ENCODE measurements around the gene CELF4. TPM values are rescaled to one million over a fixed set of nuclear protein-coding genes. Genes with fewer than 3 reads are reported as not detected.

Gene CELF4
- total and polyA plus RNA-seq, 2 donors (not counting 3 experiments of a cell fraction or from before 2014, with no cell fraction given) = not detected

DNA sequence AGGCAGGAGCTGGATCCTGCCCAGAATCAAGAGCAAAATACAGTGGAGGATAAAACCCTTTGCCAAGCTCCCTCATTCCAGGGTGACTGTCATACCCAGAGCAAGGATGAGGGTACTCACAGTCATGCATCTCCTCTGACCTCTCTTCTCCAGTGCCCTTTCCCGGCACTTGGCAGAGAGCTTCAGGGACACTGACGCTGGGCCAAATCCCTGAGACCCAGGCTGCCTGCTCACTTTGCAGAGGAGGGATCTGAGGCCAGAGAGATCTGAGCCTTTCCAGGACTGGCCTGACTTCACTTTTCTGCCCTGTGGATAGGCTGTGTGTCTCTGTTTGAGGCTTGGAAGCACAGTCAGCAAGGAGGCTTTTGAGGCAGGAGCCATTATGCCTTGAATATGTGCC is 330.0 kb downstream of the CELF4 start:
- no peaks in the 10 kb centered on the region for H3K4me1 ChIP-seq (ENCODE audit: control insufficient read depth, extremely low read depth, insufficient read depth, low read length)
- H3K27me3 ChIP-seq (ENCODE audit: control insufficient read depth in 2 of 2, insufficient read depth in 2 of 2, low read length in 2 of 2) = no peaks in the 10 kb centered on the region
- POLR2A ChIA-PET = no interaction called here
- H3K79me2 ChIP-seq (ENCODE audit: control insufficient read depth, insufficient read depth, low read length) = no peaks in the 10 kb centered on the region
- DNase-seq (ENCODE audit: low read depth, low spot score) (no peak), FAIRE-seq (no peak)
- H3K9ac ChIP-seq (replicated peaks; ENCODE audit: extremely low read depth, insufficient read depth, low read length) = no peak overlapping the region
- no peak for TF ChIP-seq POLR2AphosphoS5 (IDR thresholded peaks at IDR 0.05; ENCODE audit: insufficient read depth, low read depth, low read length)
- no peak for TF ChIP-seq JUN (IDR thresholded peaks at IDR 0.05; ENCODE audit: borderline replicate concordance, insufficient read depth, insufficient read length, low read depth)
- TF ChIP-seq, protein P1, sequence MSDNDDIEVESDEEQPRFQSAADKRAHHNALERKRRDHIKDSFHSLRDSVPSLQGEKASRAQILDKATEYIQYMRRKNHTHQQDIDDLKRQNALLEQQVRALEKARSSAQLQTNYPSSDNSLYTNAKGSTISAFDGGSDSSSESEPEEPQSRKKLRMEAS (IDR thresholded peaks at IDR 0.05; ENCODE audit: insufficient read depth, insufficient read length) = no peak
- no peak for TF ChIP-seq POLR2A (IDR thresholded peaks at IDR 0.05; ENCODE audit: low read depth, low read length)
- no peak for TF ChIP-seq EZH2 (IDR thresholded peaks at IDR 0.05; ENCODE audit: borderline replicate concordance, low read depth, low read length, severe bottlenecking)
- TF ChIP-seq, protein P2, sequence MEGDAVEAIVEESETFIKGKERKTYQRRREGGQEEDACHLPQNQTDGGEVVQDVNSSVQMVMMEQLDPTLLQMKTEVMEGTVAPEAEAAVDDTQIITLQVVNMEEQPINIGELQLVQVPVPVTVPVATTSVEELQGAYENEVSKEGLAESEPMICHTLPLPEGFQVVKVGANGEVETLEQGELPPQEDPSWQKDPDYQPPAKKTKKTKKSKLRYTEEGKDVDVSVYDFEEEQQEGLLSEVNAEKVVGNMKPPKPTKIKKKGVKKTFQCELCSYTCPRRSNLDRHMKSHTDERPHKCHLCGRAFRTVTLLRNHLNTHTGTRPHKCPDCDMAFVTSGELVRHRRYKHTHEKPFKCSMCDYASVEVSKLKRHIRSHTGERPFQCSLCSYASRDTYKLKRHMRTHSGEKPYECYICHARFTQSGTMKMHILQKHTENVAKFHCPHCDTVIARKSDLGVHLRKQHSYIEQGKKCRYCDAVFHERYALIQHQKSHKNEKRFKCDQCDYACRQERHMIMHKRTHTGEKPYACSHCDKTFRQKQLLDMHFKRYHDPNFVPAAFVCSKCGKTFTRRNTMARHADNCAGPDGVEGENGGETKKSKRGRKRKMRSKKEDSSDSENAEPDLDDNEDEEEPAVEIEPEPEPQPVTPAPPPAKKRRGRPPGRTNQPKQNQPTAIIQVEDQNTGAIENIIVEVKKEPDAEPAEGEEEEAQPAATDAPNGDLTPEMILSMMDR (IDR thresholded peaks at IDR 0.05; ENCODE audit: extremely low read depth in 1 of 2, insufficient read depth in 1 of 2, low read depth in 1 of 2, low read length in 2 of 2) = no peak
- no peak for TF ChIP-seq FOS (IDR thresholded peaks at IDR 0.05; ENCODE audit: borderline replicate concordance, insufficient read depth, low read length)
- TF ChIP-seq MYC (IDR thresholded peaks at IDR 0.05; ENCODE audit: low read depth, low read length) = no peak
- no peak for TF ChIP-seq GATA2 (IDR thresholded peaks at IDR 0.05; ENCODE audit: insufficient read depth, insufficient read length, low read depth, low read length)
- dilution Hi-C loops (cut with MboI; ENCODE audit: extremely low pct_ligation_motif_present, low sequenced_read_pairs) (no loop called here), intact Hi-C loops (cut with micrococcal nuclease) (no loop called here)
- no peaks in the 10 kb centered on the region for H3K9me1 ChIP-seq (replicated peaks; ENCODE audit: control insufficient read depth, extremely low read depth, insufficient read depth, low read length)
- H3K4me3 ChIP-seq (replicated peaks in 1 of 3; ENCODE audit: insufficient read depth in 1 of 3, low read depth in 1 of 3, low read length in 3 of 3) = no peak overlapping the region
- no peak overlapping the region for H3K4me2 ChIP-seq (ENCODE audit: insufficient read depth, low read length)
- CTCF ChIA-PET = no interaction called here
- H3K9me3 ChIP-seq (replicated peaks; ENCODE audit: control insufficient read depth, insufficient read depth, low read length) = no peaks in the 10 kb centered on the region
- no TSS peak for BruUV-seq (replicated peaks)
- no peaks in the 10 kb centered on the region for H3K36me3 ChIP-seq (ENCODE audit: control insufficient read depth in 2 of 2, extremely low read depth in 1 of 2, insufficient read depth in 2 of 2, low read length in 2 of 2)
- H3K27ac ChIP-seq (ENCODE audit: insufficient read depth, low read depth, low read length) = no peak overlapping the region
- no peak overlapping the region for H2AFZ ChIP-seq (ENCODE audit: low read depth, low read length)
- H4K20me1 ChIP-seq (replicated peaks; ENCODE audit: control insufficient read depth, extremely low read depth, insufficient read depth, low read length) = no peaks in the 10 kb centered on the region
